ENCODE data around the gene ABCC10. TPM values are rescaled to one million over a fixed set of nuclear protein-coding genes. Genes with fewer than 3 reads are reported as not detected.
A peak's percentile ranks its signal among the peaks of the same experiment; 100 is the strongest.
"Not testable (repeated sequence)": the region's sequence is repeated elsewhere in the genome, so short reads cannot be mapped to it uniquely, and the experiment has no call there.

Gene ABCC10
- total RNA-seq, 2 donors from 2014 or later: 12.5 to 13.7 TPM

GRCh38 chr6:43490523-43490939 is 63.2 kb downstream of the ABCC10 start:
- ATAC-seq: no peak

GRCh38 chr6:43491750-43492661 is 64.7 kb downstream of the ABCC10 start:
- ATAC-seq (peak; percentile 81 to 88), DNase-seq (peak; percentile 87)
- intact Hi-C loops (cut with DNase I): loop anchor here in 1 of 2 donors (10.0 kb wide), 1 partner anchor 227 kb away; no protein-coding TSS in a partner anchor

More at GRCh38 chr6:43490523-43490939, 63.2 kb downstream of the ABCC10 start:
- DNase-seq: no peak
- intact Hi-C loops (cut with DNase I): loop anchor here in 1 of 2 donors (10.0 kb wide), 1 partner anchor 226 kb away; no protein-coding TSS in a partner anchor

DNA sequence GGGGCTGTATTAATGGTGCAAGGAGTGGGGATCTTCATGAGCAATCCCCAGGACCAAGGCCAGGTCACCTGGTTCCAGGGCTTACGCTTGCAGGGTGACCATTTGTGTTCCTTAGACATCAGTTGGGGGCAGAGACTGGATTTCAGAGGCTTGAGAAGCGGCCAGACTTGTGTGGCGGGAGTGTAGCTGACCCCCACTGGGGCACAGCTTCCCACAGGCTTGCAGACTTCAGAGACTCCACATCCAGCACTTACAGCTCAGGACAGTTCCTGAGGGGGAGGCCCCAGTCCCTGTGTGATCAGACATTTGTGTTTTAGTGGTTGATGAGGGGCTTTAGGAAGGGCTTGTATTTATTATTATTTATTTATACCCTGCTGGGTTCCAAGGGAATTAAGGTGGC is 65.3 kb downstream of the ABCC10 start:
- ATAC-seq (peak in 1 of 2 donors; percentile 23), DNase-seq (no peak)
- intact Hi-C loops (cut with DNase I): loop anchor here in 1 of 2 donors (10.0 kb wide), 1 partner anchor 228 kb away; no protein-coding TSS in a partner anchor

GRCh38 chr6:43493230-43493629 is 65.9 kb downstream of the ABCC10 start:
- intact Hi-C loops (cut with DNase I): loop anchor here in 1 of 2 donors (10.0 kb wide), 1 partner anchor 228 kb away; no protein-coding TSS in a partner anchor
- ATAC-seq (no peak), DNase-seq (no peak)

DNA sequence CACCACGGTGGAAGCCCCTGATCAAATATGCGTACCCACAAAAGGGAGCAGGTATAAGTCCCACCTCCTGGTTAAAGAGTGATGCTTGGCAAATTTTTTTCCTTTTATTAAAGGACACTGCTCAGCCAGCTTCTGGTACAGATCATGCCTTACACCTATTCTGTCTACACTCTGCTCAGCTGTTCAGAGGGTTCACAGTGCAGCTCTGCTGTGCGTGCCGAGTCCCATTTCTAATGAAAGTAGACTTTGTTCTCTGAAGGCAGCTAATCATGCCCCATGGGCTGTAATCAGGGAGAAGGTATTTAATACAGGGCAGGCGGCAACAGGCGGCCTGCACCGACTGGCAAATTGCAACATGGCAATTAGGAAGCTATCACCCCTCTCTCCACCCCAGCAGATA is 66.5 kb downstream of the ABCC10 start:
- ATAC-seq (no peak), DNase-seq (no peak)
- intact Hi-C loops (cut with DNase I): loop anchor here in 1 of 2 donors (10.0 kb wide), 1 partner anchor 229 kb away; no protein-coding TSS in a partner anchor

GRCh38 chr6:43494321-43494720 is 67.0 kb downstream of the ABCC10 start:
- intact Hi-C loops (cut with DNase I): loop anchor here in 1 of 2 donors (10.0 kb wide), 1 partner anchor 230 kb away; no protein-coding TSS in a partner anchor
- DNase-seq (no peak), ATAC-seq (no peak)

- DNase-seq (no peak), ATAC-seq (no peak)
- intact Hi-C loops (cut with DNase I): loop anchor here in 1 of 2 donors (10.0 kb wide), 1 partner anchor 230 kb away; no protein-coding TSS in a partner anchor
Measured at GRCh38 chr6:43494766-43495165, 67.4 kb downstream of the ABCC10 start.

DNA sequence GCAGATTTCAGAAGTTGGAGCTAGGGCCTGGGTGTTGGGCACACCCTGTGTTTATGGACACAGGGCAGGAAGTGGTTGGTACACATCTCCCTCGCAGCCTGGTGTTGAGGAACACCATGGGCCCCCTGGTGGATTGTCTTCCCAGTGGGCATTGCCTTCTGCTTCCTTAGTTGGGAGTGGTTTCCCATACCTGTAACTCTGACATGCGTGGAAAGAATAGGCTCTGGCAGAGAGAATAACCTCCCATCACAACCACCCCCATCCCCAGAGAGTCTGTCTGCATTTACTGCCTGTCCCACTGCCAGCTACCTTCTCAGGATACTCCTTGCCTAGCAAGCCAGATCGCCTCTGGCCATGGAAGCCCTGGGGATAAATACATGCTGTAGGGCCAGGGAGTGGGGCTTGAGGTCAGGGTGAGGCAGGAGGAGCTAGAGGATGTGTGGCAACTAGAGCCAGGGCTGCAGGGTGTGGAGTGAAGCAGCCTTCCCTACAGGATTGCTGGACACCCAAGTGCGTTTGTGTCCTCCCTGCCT is 68.1 kb downstream of the ABCC10 start:
- ATAC-seq (no peak), DNase-seq (no peak)
- intact Hi-C loops (cut with DNase I): loop anchor here in 1 of 2 donors (10.0 kb wide), 1 partner anchor 231 kb away; no protein-coding TSS in a partner anchor

GRCh38 chr6:43496370-43497128 is 69.2 kb downstream of the ABCC10 start:
- ATAC-seq (peak in 1 of 2 donors; percentile 19), DNase-seq (no peak)
- intact Hi-C loops (cut with DNase I): loop anchor here in 1 of 2 donors (10.0 kb wide), 1 partner anchor 232 kb away; no protein-coding TSS in a partner anchor

GRCh38 chr6:43497129-43497396 is 69.7 kb downstream of the ABCC10 start:
- intact Hi-C loops (cut with DNase I): loop anchor here in 1 of 2 donors (10.0 kb wide), 1 partner anchor 232 kb away; no protein-coding TSS in a partner anchor
- no peak for ATAC-seq
- DNase-seq: no peak

- ATAC-seq (no peak), DNase-seq (no peak)
- intact Hi-C loops (cut with DNase I): loop anchor here in 1 of 2 donors (10.0 kb wide), 1 partner anchor 233 kb away; no protein-coding TSS in a partner anchor
Measured at GRCh38 chr6:43497689-43498088, 70.3 kb downstream of the ABCC10 start.

GRCh38 chr6:43498291-43498690 is 71.0 kb downstream of the ABCC10 start:
- intact Hi-C loops (cut with DNase I): loop anchor here in 1 of 2 donors (10.0 kb wide), 1 partner anchor 233 kb away; no protein-coding TSS in a partner anchor

DNA sequence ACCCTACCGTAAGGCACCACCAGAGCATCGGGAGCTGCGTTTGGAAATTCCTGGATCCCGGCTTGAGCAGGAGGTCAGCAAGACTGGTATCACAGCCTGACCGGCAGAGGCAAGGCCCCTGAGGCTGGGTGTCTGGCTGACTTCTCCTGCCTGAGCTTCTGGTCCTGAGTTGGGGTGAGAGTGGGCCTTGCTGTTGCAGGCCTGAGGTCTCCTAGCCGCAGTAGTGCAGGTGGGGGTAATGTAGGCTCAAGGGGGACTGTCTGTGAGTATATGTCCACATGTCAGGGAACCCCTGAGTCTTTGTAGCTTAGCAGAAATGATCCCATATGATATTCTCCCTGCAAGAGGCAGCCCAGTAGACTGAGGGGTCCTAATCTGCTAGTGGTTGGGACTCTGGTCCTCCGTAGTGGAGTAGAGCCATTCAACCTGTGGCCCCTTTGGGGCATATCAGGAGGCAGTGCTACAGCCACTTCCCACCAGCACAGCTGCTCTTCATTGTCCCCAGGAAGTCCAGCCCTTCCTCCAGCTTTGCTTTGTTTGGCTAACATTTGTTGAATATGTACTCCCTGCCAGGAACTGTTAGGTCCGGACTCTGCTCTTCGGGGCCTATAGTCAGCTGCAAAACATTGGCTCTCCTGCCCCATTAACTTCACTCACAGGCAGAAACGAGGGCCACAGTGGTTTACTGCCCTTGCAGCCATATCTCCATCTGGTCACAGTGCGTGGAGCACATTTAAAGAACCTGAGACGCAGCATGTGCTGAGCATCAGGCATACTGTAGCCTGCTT is 71.9 kb downstream of the ABCC10 start:
- ATAC-seq (peak; percentile 31 to 67), DNase-seq (peak; percentile 44)
- intact Hi-C loops (cut with DNase I): loop anchor here in 1 of 2 donors (10.0 kb wide), 1 partner anchor 234 kb away; no protein-coding TSS in a partner anchor

More at GRCh38 chr6:43498291-43498690, 71.0 kb downstream of the ABCC10 start:
- DNase-seq, ATAC-seq: not testable (repeated sequence)

Small RNA genes lying within 50 kb of the gene (microRNA-seq; reads per million reads assigned to microRNA genes)
- gene MIR6780B: 0 to 0.40 reads per million in 2 donors

Other genes with a start within 250 kb of the ABCC10 start
- gene CUL9, start 245.3 kb upstream of the ABCC10 start, total RNA-seq: 10 to 100 TPM; 14.6 to 17.4 TPM
- gene DNPH1, start 198.1 kb upstream of the ABCC10 start, total RNA-seq: 10 to 100 TPM; 22.7 to 35.4 TPM
- gene TTBK1, start 184.1 kb upstream of the ABCC10 start, total RNA-seq: under 1 TPM; 0.13 to 0.24 TPM
- not detected for gene SLC22A7, start 129.3 kb upstream of the ABCC10 start, total RNA-seq
- 1 to 10 TPM in 1 of 2 donors, under 1 TPM in 1; 0.85 to 1.5 TPM for gene CRIP3, start 118.7 kb upstream of the ABCC10 start, total RNA-seq
- gene ZNF318, start 57.9 kb upstream of the ABCC10 start, total RNA-seq: 10 to 100 TPM in 1 of 2 donors, 1 to 10 TPM in 1; 9.8 to 10.0 TPM
- under 1 TPM in 1 of 2 donors, not detected in 1; 0.68 TPM for gene DLK2, start 28.0 kb downstream of the ABCC10 start, total RNA-seq
- gene TJAP1, start 50.0 kb downstream of the ABCC10 start, total RNA-seq: 10 to 100 TPM; 17.4 to 18.3 TPM
- 1 to 10 TPM in 1 of 2 donors, under 1 TPM in 1; 0.50 to 1.2 TPM for gene LRRC73, start 82.8 kb downstream of the ABCC10 start, total RNA-seq
- 10 to 100 TPM; 64.4 to 73.5 TPM for gene YIPF3, start 89.4 kb downstream of the ABCC10 start, total RNA-seq
- 10 to 100 TPM; 17.8 to 28.3 TPM for gene POLR1C, start 89.5 kb downstream of the ABCC10 start, total RNA-seq
- 10 to 100 TPM; 13.3 to 19.9 TPM for gene XPO5, start 148.5 kb downstream of the ABCC10 start, total RNA-seq
- gene POLH, start 148.6 kb downstream of the ABCC10 start, total RNA-seq: 1 to 10 TPM; 7.0 to 8.1 TPM
- 10 to 100 TPM; 24.2 to 31.9 TPM for gene GTPBP2, start 201.7 kb downstream of the ABCC10 start, total RNA-seq
- gene MAD2L1BP, start 208.3 kb downstream of the ABCC10 start, total RNA-seq: 10 to 100 TPM; 21.4 to 32.3 TPM
- under 1 TPM; 0.21 to 0.24 TPM for gene RSPH9, start 217.5 kb downstream of the ABCC10 start, total RNA-seq